CD8-positive, alpha-beta memory T cell (primary cell): ENCODE results near the gene TXNRD1. TPM values are rescaled to one million over a fixed set of nuclear protein-coding genes. Genes with fewer than 3 reads are reported as not detected.

ENCODE experiments used
- CTCF ChIA-PET: fragments of 350-600 bp; sonication (Branson Sonifier 250); formaldehyde crosslinking; loops from one replicate; lab custom pipeline; 2021; ENCODE audit warnings: antibody characterized with exemption; lab: Charles Lee
- POLR2A ChIA-PET: fragments of 350-600 bp; sonication (Branson Sonifier 250); formaldehyde crosslinking; loops from one replicate; lab custom pipeline; 2021; ENCODE audit warnings: antibody characterized with exemption; lab: Charles Lee
- DNase-seq, 5 donors: peaks; one replicate each; pipeline versions ENCODE4 v3.0.0 to v3.0.0-alpha.2; 2020 to 2022; ENCODE audit warnings: mixed read lengths in 1 of 5
- H3K27ac ChIP-seq: one replicate; pipeline ENCODE4 v1.7.0; 2013; ENCODE audit warnings: low read depth, mild to moderate bottlenecking, low read length, moderate library complexity
- H3K27me3 ChIP-seq: 2 replicates; pipeline ENCODE4 v1.7.0; 2013; ENCODE audit warnings: low read length, mild to moderate bottlenecking; ENCODE audit not compliant: insufficient read depth, poor library complexity, severe bottlenecking
- H3K36me3 ChIP-seq: 2 replicates; pipeline ENCODE4 v1.7.0; 2013; ENCODE audit warnings: mild to moderate bottlenecking, low read length, moderate library complexity; ENCODE audit not compliant: insufficient read depth
- H3K4me1 ChIP-seq: 2 replicates; pipeline ENCODE4 v1.7.0; 2013; ENCODE audit warnings: mild to moderate bottlenecking, low read length, moderate library complexity; ENCODE audit not compliant: insufficient read depth
- H3K4me3 ChIP-seq: 2 replicates; pipeline ENCODE4 v1.7.0; 2013; ENCODE audit warnings: mild to moderate bottlenecking, low read length
- H3K9me3 ChIP-seq: 2 replicates; pipeline ENCODE4 v1.7.0; 2013; ENCODE audit warnings: mild to moderate bottlenecking, low read length
- H3K27ac Mint-ChIP-seq, 8 donors: one replicate each; pipeline ENCODE4 v1.8.0; 2020 to 2021; ENCODE audit warnings: mixed read lengths in 8 of 8, mild to moderate bottlenecking in 6 of 8, inconsistent platforms in 3 of 8, moderate library complexity in 3 of 8
- H3K27me3 Mint-ChIP-seq, 2 donors: one replicate each; pipeline ENCODE4 v1.8.0; 2020 to 2021; ENCODE audit warnings: mixed read lengths in 2 of 2, mild to moderate bottlenecking in 1 of 2, moderate library complexity in 1 of 2
- H3K36me3 Mint-ChIP-seq, 3 donors: one replicate each; pipeline ENCODE4 v1.8.0; 2020 to 2021; ENCODE audit warnings: mixed read lengths in 3 of 3, inconsistent platforms in 1 of 3, mild to moderate bottlenecking in 1 of 3
- H3K4me1 Mint-ChIP-seq, 3 donors: one replicate each; pipeline ENCODE4 v1.8.0; 2020 to 2021; ENCODE audit warnings: mixed read lengths in 3 of 3, inconsistent platforms in 1 of 3, mild to moderate bottlenecking in 1 of 3
- H3K4me3 Mint-ChIP-seq, 7 donors: one replicate each; pipeline ENCODE4 v1.8.0; 2020 to 2021; ENCODE audit warnings: mixed read lengths in 7 of 7, mild to moderate bottlenecking in 6 of 7, moderate library complexity in 4 of 7, inconsistent platforms in 2 of 7
- H3K9me3 Mint-ChIP-seq, 5 donors: one replicate each; pipeline ENCODE4 v1.8.0; 2020 to 2022; ENCODE audit warnings: mixed read lengths in 5 of 5, mild to moderate bottlenecking in 3 of 5, moderate library complexity in 2 of 5, inconsistent platforms in 1 of 5
- polyA plus RNA-seq: library from polyadenylated mRNA; unstranded; fragments of 300-500 nt; fragmentation: Illumina TruSeq; gene quantifications from one replicate; pipeline ENCODE4 v1.2.3, GENCODE V29; 2021
- total RNA-seq, 2 experiments: library from RNA; stranded (reverse); gene quantifications; one replicate each; pipeline ENCODE4 v1.2.3, GENCODE V29; 2021

Gene TXNRD1
- total and polyA plus RNA-seq, 3 experiments from 2014 or later, result 30.6 to 107 (median 103) TPM

GRCh38 chr12:104230304-104231095 lies 14.9 kb downstream of the TXNRD1 start:
- H3K27me3 ChIP-seq, result no peaks in the 10 kb centered on the region
- peaks cover 9% of the 10 kb centered on the region for H3K9me3 ChIP-seq
- H3K4me3 Mint-ChIP-seq, result no peak overlapping the region
- peaks cover 0 to 10% (median 3%) of the 10 kb centered on the region in 3 donors for H3K36me3 Mint-ChIP-seq
- H3K36me3 ChIP-seq, result no peaks in the 10 kb centered on the region
- peaks cover 3 to 11% of the 10 kb centered on the region in 2 donors for H3K27me3 Mint-ChIP-seq
- no peak overlapping the region for H3K4me3 ChIP-seq
- H3K4me1 Mint-ChIP-seq, result no peaks in the 10 kb centered on the region
- no peak overlapping the region for H3K27ac ChIP-seq
- POLR2A ChIA-PET, result no interaction called here
- CTCF ChIA-PET, result no interaction called here
- DNase-seq, result no peak
- H3K9me3 Mint-ChIP-seq, result peaks cover 14 to 33% (median 26%) of the 10 kb centered on the region in 5 donors
- no peak overlapping the region for H3K27ac Mint-ChIP-seq
- H3K4me1 ChIP-seq, result no peaks in the 10 kb centered on the region

- ChIA-PET POLR2A (no interaction called here), CTCF (no interaction called here)
- no peaks in the 10 kb centered on the region for H3K4me1 ChIP-seq
- no peaks in the 10 kb centered on the region for H3K36me3 ChIP-seq
- no peak overlapping the region for H3K27ac ChIP-seq
- no peak overlapping the region for H3K4me3 Mint-ChIP-seq
- DNase-seq, result no peak
- peaks cover 3 to 5% of the 10 kb centered on the region in 2 donors for H3K27me3 Mint-ChIP-seq
- no peak overlapping the region for H3K4me3 ChIP-seq
- no peaks in the 10 kb centered on the region for H3K27me3 ChIP-seq
- no peak overlapping the region for H3K27ac Mint-ChIP-seq
- peaks cover 11 to 43% (median 37%) of the 10 kb centered on the region in 5 donors for H3K9me3 Mint-ChIP-seq
- H3K36me3 Mint-ChIP-seq, result peaks cover 0 to 9% (median 3%) of the 10 kb centered on the region in 3 donors
- no peaks in the 10 kb centered on the region for H3K4me1 Mint-ChIP-seq
- H3K9me3 ChIP-seq, result peaks cover 9% of the 10 kb centered on the region
Observed at GRCh38 chr12:104232609-104233280, 17.2 kb downstream of the TXNRD1 start.

GRCh38 chr12:104234926-104235499 lies 19.4 kb downstream of the TXNRD1 start:
- no peak overlapping the region for H3K27ac Mint-ChIP-seq
- no peaks in the 10 kb centered on the region for H3K4me1 Mint-ChIP-seq
- POLR2A ChIA-PET, result no interaction called here

GRCh38 chr12:104237930-104238329 lies 22.4 kb downstream of the TXNRD1 start:
- ChIA-PET POLR2A (no interaction called here), CTCF (interaction anchor here (0.9 kb wide), 1 partner anchor 107 kb away, joined by 3 read pairs; no protein-coding TSS in a partner anchor)
- no peak for DNase-seq

More at GRCh38 chr12:104234926-104235499, 19.4 kb downstream of the TXNRD1 start:
- Histone ChIP-seq H3K9me3 (peaks cover 9% of the 10 kb centered on the region), H3K27ac (no peak overlapping the region), H3K36me3 (no peaks in the 10 kb centered on the region), H3K4me1 (no peaks in the 10 kb centered on the region), H3K4me3 (no peak overlapping the region), H3K27me3 (no peaks in the 10 kb centered on the region)
- CTCF ChIA-PET, result no interaction called here
- Mint-ChIP-seq H3K27me3 (peaks cover 0 to 5% of the 10 kb centered on the region in 2 donors), H3K36me3 (peaks cover 0 to 9% (median 3%) of the 10 kb centered on the region in 3 donors), H3K4me3 (no peak overlapping the region), H3K9me3 (peaks cover 11 to 43% (median 37%) of the 10 kb centered on the region in 5 donors)
- DNase-seq, result no peak

GRCh38 chr12:104242546-104243206 lies 27.1 kb downstream of the TXNRD1 start:
- ChIA-PET CTCF (no interaction called here), POLR2A (no interaction called here)
- peaks cover 6 to 23% of the 10 kb centered on the region in 2 donors for H3K27me3 Mint-ChIP-seq
- H3K9me3 Mint-ChIP-seq, result no peaks in the 10 kb centered on the region
- no peaks in the 10 kb centered on the region for H3K27me3 ChIP-seq
- no peak overlapping the region for H3K27ac ChIP-seq
- H3K4me3 Mint-ChIP-seq, result no peak overlapping the region
- H3K27ac Mint-ChIP-seq, result no peak overlapping the region
- no peak overlapping the region for H3K4me3 ChIP-seq
- H3K4me1 ChIP-seq, result no peaks in the 10 kb centered on the region
- DNase-seq, result no peak
- H3K4me1 Mint-ChIP-seq, result no peaks in the 10 kb centered on the region
- H3K36me3 Mint-ChIP-seq, result peaks cover 0 to 4% (median 0%) of the 10 kb centered on the region in 3 donors
- H3K36me3 ChIP-seq, result no peaks in the 10 kb centered on the region
- no peaks in the 10 kb centered on the region for H3K9me3 ChIP-seq

More at GRCh38 chr12:104237930-104238329, 22.4 kb downstream of the TXNRD1 start:
- Histone ChIP-seq H3K4me1 (no peaks in the 10 kb centered on the region), H3K4me3 (no peak overlapping the region), H3K27ac (no peak overlapping the region), H3K27me3 (no peaks in the 10 kb centered on the region), H3K9me3 (peaks cover 9% of the 10 kb centered on the region), H3K36me3 (no peaks in the 10 kb centered on the region)
- Mint-ChIP-seq H3K36me3 (peaks cover 0 to 9% (median 0%) of the 10 kb centered on the region in 3 donors), H3K9me3 (peaks cover 1 to 33% (median 27%) of the 10 kb centered on the region in 5 donors), H3K4me3 (no peak overlapping the region), H3K4me1 (no peaks in the 10 kb centered on the region), H3K27ac (no peak overlapping the region), H3K27me3 (peaks cover 3 to 4% of the 10 kb centered on the region in 2 donors)

- H3K4me3 ChIP-seq, result no peak overlapping the region
- Mint-ChIP-seq H3K4me3 (no peak overlapping the region), H3K36me3 (peaks cover 0 to 4% (median 0%) of the 10 kb centered on the region in 3 donors), H3K4me1 (no peaks in the 10 kb centered on the region), H3K27me3 (peaks cover 6 to 23% of the 10 kb centered on the region in 2 donors), H3K27ac (no peak overlapping the region), H3K9me3 (no peaks in the 10 kb centered on the region)
- no peak for DNase-seq
- CTCF ChIA-PET, result no interaction called here
- H3K4me1 ChIP-seq, result no peaks in the 10 kb centered on the region
- no peaks in the 10 kb centered on the region for H3K27me3 ChIP-seq
- no peak overlapping the region for H3K27ac ChIP-seq
- H3K36me3 ChIP-seq, result no peaks in the 10 kb centered on the region
- no peaks in the 10 kb centered on the region for H3K9me3 ChIP-seq
- POLR2A ChIA-PET, result no interaction called here
Observed at GRCh38 chr12:104243551-104243950, 28.0 kb downstream of the TXNRD1 start.

GRCh38 chr12:104243971-104244370 lies 28.4 kb downstream of the TXNRD1 start:
- Mint-ChIP-seq H3K4me1 (no peaks in the 10 kb centered on the region), H3K27ac (no peak overlapping the region), H3K9me3 (no peaks in the 10 kb centered on the region), H3K4me3 (no peak overlapping the region), H3K36me3 (peaks cover 0 to 4% (median 0%) of the 10 kb centered on the region in 3 donors), H3K27me3 (peaks cover 6 to 23% of the 10 kb centered on the region in 2 donors)
- ChIA-PET POLR2A (no interaction called here), CTCF (interaction anchor here (1.6 kb wide), 1 partner anchor 115 kb away, joined by 4 read pairs; no protein-coding TSS in a partner anchor)
- Histone ChIP-seq H3K9me3 (no peaks in the 10 kb centered on the region), H3K4me3 (no peak overlapping the region), H3K36me3 (no peaks in the 10 kb centered on the region), H3K4me1 (no peaks in the 10 kb centered on the region), H3K27me3 (no peaks in the 10 kb centered on the region), H3K27ac (no peak overlapping the region)
- no peak for DNase-seq
